HG03135 (cell line): Measurements from ENCODE around the gene CD3E.

ENCODE experiments used
- ATAC-seq: cut with Tn5 transposase; IDR thresholded peaks from one replicate; pipeline ENCODE4 v1.9.1; 2021; ENCODE audit warnings: mild to moderate bottlenecking, moderate library complexity; ENCODE audit not compliant: unreplicated experiment

CD3E gene

DNA sequence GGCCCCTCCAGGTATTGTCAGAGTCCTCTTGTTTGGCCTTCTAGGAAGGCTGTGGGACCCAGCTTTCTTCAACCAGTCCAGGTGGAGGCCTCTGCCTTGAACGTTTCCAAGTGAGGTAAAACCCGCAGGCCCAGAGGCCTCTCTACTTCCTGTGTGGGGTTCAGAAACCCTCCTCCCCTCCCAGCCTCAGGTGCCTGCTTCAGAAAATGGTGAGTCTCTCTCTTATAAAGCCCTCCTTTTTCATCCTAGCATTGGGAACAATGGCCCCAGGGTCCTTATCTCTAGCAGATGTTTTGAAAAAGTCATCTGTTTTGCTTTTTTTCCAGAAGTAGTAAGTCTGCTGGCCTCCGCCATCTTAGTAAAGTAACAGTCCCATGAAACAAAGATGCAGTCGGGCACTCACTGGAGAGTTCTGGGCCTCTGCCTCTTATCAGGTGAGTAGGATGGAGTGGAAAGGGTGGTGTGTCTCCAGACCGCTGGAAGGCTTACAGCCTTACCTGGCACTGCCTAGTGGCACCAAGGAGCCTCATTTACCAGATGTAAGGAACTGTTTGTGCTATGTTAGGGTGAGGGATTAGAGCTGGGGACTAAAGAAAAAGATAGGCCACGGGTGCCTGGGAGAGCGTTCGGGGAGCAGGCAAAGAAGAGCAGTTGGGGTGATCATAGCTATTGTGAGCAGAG is at the start of gene CD3E:
Gene CD3E, plus strand, starts transcription at position 163 of the 681 bp plus-strand sequence. Its CDS starts 223 bp downstream, at position 386.
- no peak for ATAC-seq

DNA sequence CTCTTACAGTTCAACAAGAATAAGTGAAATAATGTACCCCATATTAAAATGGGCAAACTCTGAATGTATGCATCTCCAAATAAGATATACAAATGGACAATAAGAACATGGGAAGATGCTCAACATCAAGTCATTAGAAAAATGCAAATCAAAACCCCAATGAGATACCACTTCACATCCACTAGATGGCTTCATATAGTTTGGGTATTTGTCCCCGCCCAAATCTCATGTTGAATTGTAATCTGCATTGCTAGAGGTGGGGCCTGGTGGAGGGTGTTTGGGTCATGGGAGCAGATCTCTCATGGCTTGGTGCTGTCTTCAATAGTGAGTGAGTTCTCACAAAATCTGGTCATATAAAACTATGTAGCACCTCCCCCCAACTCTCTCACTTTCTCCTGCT is 46.1 kb upstream of the CD3E start:
- ATAC-seq, result no peak

DNA sequence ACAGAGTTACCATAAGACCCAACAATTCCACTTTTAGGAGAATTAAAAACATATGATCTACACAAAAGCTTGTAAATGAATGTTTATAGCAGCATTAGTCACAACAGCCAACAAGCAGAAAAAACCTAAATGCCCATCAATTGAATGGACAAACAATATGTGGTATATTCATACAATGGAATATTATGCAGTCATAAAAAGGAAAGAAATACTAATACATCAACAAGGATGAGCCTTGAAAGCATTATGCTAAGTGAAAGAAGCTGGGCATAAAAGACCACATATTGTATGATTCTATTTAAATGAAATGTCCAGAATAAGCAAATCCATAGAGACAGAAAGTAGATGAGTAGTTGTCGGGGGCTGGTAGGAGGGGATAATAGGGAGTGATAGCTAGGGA is 45.4 kb upstream of the CD3E start:
- ATAC-seq, result no peak

DNA sequence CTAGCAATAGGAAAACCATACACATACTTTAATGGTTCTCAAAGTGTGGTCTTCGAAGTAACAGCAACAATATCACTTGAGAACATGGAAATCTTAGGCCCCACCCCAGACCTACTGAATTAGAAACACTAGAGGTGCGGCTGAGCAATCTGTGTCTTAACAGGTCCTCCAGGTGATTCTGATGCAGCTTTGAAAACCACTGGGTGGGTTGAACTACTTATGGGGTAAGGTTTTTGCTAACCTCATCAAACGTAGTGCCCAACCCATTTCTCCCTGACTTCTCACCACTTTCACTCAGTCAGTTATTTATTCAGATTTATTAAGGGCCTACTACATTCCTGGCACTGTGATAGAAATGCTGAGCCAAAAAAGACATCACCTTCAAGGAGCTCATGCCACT is 44.2 kb upstream of the CD3E start:
- ATAC-seq, result no peak

DNA sequence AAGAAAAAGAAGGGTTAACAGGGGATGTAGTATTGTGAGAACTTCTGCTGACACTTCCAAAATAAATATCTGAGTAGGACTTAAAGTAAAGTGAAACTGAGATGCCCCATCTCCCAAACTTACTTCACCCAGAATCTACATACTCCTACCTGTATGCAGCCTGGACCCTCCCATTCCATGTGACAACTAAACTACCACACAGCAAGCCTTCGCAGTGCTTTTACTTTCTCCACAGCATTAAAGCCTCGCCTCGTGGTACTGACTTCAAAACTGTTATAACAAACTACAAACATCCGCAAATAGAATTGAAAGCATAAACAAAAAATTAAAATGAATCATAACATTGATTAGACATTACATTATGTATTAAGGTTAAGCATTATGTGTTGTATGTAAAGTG is 41.4 kb upstream of the CD3E start:
- ATAC-seq, result no peak

DNA sequence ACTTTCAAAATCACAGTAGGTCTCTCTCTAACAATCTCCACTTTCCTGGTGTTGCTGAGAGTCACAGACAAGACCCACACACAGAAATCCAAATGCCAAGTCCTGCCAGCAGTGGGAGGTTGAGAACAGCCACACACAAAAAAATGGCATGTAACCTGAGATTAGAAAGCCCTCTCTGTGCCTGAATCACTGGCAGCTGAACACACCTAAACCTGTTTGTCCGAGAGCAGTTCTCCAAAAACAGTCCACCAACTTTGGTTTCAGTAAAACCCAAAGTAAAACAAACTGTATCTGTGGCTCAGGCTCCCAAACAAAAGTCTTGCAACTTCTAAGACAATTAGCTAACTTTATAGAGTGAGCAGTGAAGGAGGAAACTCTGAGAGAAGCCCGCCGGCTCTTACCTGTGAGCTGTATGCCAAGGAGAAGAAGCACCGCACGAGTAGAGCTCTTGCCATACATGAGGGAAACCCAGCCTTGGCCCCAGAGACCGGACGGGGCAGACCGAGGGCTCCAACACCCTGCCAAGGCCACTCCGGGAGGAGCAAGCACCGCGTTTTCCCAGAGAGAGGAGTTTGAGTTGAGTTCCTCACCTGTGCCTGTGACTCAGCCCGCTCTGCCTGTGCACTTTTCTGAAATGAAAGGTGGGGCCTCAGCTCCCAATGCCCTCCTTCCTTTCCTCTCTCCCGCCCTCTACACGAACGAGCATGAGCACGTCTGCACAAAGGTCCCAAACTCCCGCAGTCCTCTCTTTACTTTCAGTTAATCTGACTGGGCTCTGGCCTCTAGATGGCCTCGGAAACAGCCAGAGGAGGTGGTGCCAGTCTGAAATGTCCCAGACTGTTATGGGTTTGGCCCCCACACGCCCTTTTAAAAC is 40.6 kb upstream of the CD3E start, which contains the start of gene MPZL2:
Gene MPZL2, minus strand, starts transcription at position 603 of the 874 bp plus-strand sequence. Its CDS starts 144 bp downstream, at position 459.
- no peak for ATAC-seq

DNA sequence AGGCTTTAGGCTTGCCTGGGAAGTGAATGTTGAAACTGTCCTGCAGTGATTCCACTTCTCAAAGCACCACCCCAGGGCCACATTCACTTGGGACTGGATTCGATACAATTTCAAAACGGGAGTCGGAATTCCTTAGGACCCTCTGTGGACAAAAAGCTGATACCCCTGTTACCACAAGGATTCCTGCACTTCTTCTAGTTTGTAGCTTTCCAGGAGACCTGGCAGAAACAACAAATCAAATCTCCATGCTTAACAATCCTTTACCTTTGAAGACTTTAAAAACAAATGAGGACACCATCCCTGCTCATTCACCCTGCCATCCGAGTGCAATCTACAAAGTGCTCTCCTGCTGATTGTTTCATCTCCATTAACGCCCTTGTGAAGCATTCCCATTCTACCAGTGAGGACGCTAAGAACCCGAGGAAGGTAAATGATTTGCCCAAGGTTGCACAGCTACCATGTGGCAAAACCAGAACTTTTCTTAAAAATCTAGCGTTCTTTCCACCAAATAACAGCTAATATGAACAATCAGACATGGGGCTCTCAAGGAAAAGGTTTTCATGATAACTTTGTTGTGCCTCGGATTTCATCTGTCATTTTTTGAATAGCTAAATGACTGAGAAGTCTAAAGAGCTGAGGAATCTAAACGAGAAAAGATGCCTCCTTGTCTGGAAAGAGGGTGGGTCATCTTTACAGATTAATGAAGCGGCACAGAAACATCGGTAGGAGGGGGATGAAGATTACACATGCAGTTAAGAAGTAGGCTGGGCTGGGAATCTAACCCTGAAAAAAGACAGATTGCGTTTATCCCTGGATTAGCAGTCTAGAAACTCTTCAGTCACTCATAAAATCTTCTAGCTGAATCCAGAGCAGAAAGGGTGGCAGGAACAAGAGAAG is 39.7 kb upstream of the CD3E start:
- no peak for ATAC-seq

DNA sequence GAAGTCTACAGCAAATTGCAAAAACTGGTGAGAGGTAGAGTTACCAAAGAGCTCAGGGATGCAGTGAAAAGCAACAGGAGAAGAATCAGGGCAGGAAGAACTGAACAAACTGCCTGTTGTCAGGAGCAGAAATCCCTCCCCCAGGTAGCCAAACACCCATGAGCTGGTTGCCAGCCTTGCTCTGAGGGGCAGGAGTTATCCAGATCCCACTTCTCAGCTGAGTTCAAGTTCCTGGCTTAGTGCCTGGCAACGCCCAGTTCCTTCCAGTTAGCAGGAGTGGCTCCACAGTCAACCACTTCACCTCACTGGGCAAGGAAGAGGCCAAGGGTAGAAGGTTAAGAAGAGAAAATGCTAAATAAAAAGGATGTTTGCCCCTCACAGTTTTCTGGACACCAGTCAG is 38.6 kb upstream of the CD3E start:
- no peak for ATAC-seq

DNA sequence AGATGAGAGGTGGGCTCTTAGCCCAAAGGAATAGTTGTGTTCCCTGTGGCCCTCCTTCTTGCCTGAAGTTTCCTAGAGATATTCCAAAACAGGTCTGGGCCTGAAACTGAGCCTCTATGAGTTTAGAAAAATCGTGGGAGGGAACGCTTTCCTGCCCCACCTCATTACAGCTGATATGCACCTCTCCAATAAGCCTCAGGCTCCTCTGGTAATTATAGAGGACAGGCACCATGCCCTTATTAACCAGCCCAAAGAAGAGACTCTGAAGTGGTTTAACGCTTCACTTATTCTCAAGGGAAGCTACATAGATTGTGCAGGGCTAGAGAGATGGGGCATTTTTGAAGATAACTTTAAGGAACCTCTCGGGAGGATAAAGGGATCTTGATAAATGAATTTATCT is 37.0 kb upstream of the CD3E start:
- ATAC-seq, result no peak

DNA sequence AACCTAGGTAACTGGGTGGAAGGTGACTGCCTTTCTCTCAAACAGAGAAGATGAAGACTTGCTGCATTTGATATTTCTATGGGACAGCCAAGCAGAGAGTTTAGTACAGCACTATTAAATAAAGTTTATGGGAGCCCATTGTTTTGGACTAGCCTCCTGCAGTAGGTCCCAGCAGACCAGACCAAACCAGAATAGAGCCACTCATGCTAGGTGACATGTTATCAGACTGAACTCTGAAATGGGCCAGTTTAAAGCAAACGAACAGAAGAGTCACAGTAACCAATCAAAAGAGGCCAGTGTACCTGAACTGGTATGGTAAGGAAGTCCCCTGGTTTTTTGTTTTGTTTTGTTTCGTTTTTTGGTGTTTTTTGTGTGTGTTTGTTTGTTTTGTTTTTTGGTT is 32.5 kb upstream of the CD3E start:
- no peak for ATAC-seq

DNA sequence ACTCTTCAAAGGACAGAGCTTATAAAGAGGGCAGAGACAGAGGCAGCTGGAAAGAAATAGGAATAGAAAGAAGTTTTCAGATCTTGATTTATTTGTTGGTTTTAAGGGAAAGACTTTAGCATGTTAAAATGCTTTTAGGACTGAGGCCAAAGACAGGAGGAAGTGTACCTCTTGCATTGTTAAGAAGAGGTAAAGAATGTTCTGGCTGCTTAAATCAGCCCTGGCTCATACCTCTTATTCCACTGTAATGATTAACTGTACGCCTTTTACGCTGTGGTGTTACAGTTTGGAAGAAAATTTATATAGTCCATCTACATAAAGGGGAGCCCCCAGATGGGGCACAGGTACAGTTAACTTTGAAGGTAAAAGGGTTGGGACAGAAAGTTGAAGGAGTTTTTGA is 30.3 kb upstream of the CD3E start:
- ATAC-seq, result no peak

DNA sequence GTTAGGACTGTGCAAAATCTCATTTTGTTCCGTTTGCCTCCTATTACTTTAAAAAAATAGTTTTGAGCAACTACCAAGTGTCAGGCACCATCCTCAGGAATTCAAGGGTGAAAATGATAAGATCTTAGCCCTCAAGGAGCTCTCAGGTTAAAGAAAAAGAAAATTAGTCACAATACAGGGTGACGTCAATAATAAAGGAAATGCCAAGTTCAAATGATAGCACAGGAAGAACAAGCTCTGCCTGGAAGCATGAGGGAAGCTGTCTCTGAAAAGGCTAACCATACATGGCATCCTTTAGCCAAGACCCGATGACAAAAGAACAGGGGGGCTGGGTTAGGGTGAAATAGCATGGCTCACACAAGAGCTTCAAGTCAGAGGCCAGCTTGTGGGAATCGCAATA is 29.4 kb upstream of the CD3E start:
- no peak for ATAC-seq

DNA sequence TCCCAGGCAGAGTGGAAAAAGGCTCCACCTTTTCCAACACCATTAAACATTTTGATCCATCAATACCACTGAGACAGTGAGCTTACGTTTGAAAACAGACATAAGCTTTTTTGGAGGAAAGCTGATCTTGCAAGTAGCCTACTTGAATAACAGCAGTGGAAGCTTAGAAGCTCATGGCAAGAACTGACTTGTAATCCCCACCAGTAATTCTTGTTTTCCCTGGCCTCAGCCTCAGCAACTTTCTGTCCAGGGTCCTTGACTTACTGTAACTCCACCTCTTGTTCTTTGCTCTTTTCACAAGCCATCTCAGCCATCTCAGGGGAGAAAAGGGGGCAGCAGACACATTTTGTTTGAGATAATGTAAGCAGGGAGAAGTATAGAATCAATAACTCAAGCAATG is 28.1 kb upstream of the CD3E start:
- no peak for ATAC-seq

DNA sequence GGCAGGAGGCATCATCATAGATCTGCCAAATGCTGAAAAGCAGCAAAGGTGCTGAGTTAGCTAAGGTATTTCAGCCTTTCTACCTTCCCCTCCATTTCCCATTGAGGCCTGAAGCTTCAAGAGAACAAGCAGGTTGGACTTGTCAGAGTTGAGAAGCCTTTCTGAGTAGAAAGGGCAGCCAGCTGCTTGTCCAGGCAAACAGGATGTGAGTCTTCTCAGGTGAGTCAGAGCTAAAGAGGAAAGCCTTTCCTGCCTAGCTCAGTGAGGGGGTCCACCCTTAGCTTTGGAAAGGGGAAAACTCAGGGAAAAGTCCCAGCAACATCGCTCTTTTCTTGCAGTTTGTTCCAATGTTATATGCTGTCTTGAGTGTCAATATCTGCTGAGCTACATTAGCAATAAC is 27.2 kb upstream of the CD3E start:
- ATAC-seq, result no peak

DNA sequence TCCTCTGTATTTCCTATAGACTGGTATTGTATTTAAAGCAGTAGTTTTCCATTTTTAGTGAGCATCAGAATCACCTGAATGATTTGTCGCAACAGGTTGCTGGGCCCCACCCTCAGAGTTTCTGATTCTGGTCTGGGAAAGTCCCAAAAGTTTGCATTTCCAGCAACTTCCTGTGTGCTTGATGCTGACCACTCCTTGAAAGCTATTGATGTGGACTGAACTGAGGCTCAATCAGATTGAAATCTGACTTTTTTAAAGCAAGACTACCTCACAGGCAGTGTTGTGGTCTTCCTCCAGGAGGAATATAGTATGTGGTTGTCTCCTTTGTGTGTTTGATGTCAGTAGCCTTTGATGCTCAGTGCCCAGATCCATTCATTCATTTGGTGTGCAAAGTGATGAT is 23.2 kb upstream of the CD3E start:
- ATAC-seq, result no peak

DNA sequence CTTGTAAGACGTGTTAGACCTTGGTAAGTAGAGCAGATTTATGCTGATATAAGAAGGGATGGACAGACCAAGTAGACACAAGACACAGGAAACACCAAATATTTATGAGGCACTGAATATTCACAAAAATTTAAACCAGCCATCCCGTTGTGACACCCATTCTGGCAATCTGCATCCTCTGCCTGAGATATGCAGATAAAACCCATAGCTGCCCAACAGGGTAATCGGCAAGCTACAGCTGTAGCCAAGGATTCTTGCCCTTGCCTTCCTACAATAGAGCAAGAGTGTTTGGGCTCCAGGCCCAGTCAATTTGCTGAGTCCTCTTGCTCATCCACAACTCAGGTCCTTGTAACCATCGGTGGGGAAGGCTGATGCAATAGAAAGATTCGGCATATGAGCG is 21.9 kb upstream of the CD3E start:
- ATAC-seq, result no peak

DNA sequence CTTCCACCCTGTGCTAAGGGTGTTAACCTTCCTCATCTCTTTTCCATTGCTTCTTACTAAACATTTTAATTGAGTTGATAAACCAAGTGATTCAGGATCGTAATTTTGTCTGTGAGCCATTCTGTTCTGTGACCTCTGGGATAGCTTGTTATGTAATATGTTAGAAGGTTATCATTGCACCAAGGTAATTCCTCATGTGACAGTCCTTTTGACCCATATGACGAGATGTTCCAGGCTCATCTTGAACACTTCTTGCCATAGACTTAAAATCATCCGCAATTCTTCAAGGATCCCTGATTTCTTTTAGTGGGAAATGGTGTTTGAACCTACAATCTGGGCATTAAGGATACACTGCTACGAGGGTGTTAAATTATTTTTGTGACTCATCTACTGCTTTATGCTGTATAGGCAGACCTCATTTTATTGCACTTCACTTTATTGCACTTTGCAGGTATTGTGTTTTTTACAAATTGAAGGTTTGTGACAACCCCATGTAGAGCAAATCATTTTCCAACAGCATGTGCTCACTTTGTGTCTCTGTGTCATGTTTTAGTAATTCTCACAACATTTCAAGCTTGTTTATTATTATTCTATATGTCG is 21.4 kb upstream of the CD3E start:
- no peak for ATAC-seq

DNA sequence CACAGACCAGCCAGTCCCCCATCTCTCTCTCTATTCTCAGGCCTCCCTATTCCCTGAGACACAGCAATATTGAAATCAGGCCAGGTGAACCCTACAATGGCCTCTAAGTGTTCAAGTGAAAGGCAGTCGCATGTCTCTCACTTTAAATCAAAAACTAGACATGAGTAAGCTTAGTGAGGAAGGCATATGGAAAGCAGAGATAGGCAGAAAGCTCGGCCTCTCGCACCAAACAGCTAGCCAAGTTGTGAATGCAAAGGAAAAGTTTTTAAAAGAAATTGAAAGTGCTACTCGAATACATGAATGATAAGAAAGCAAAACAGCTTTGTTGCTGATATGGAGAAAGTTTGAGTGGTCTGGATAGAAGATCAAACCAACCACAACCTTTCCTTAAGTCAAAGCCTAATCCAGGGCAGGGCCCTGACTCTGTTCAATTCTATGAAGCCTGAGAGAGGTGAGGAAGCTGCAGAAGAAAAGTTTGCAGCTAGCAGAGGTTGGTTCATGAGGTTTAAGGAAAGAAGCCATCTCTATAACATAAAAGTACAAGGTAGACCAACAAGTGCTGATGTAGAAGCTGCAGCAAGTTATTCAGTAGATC is 20.7 kb upstream of the CD3E start:
- no peak for ATAC-seq

DNA sequence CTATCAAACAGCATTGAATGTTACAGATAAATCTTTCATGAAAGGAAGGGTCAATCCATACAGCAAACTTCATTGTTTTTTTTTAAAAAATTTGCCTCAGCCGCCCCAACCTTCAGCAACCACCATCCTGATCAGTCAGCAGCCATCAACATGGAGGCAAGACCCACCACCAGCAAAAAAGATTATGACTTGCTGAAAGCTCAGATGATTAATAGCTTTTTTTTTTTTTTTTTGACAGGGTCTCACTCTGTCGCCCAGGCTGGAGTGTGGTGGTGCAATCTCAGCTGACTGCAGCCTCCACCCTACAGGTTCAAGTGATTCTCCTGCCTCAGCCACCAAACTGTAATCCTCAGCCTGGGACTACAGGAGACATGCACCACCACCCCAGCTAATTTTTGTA is 18.0 kb upstream of the CD3E start:
- no peak for ATAC-seq

DNA sequence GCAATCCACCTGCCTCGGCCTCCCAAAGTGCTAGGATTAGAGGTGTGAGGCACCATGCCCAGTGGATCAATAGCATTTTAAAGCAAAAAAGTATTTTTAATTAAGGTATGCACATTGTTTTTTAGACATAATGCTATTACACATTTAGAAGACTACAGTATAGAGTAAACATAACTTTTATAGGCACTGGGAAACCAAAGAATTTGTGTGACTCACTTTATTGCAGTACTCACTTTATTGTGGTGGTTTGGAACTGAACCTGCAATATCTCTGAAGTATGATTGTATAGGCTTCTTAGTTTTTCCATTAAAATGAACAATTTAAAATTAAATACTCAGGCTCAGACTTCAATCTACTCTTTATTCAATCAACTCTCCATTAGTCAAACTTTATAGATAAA is 17.5 kb upstream of the CD3E start:
- ATAC-seq, result no peak

DNA sequence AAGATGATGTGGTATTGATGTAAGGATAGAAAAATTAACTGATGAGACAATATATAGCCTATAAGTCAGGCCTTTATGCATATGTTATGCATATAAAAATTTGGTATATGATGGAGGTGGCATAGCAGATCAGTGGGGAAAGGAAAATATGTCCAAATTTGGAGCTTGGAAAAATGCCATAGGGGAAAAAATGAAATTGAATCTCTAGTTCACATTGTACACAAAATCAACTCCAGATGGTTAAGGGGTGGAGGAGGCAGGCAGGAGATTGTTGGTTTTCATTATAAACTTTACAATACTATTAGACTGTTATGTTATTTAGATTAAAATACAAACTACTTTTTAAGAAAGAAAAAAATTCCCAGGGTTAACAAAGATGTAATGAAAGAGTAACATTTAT is 15.1 kb upstream of the CD3E start:
- no peak for ATAC-seq
